Right forelimb (tissue), 1 donor: ENCODE data around the gene MGMT.
A peak's percentile ranks its signal among the peaks of the same experiment; 100 is the strongest.

Source experiments
- DNase-seq: peaks from one replicate; pipeline ENCODE4 v3.0.0-alpha.2; 2018

Gene MGMT

GRCh38 chr10:129459762-129460539, 7.1 kb upstream of the MGMT start:
- DNase-seq = no peak

- DNase-seq = no peak
Measured at GRCh38 chr10:129462257-129462795, 4.7 kb upstream of the MGMT start.

- DNase-seq = no peak
Measured at GRCh38 chr10:129464251-129464650, 2.8 kb upstream of the MGMT start.

GRCh38 chr10:129465796-129466702, 992 bp upstream of the MGMT start:
- DNase-seq = no peak

- peak; percentile 70 for DNase-seq
Measured at GRCh38 chr10:129467359-129468064, 471 bp downstream of the MGMT start.

GRCh38 chr10:129468187-129468586, 1.1 kb downstream of the MGMT start:
- DNase-seq = no peak

- DNase-seq = no peak
Measured at GRCh38 chr10:129470103-129470851, 3.2 kb downstream of the MGMT start.

GRCh38 chr10:129471447-129472175, 4.6 kb downstream of the MGMT start:
- DNase-seq = no peak

- no peak for DNase-seq
Measured at GRCh38 chr10:129472696-129473555, 5.9 kb downstream of the MGMT start.

- DNase-seq = no peak
Measured at GRCh38 chr10:129474642-129475041, 7.6 kb downstream of the MGMT start.

GRCh38 chr10:129476431-129476830, 9.4 kb downstream of the MGMT start:
- no peak for DNase-seq

GRCh38 chr10:129477051-129477450, 10.0 kb downstream of the MGMT start:
- DNase-seq = no peak

- no peak for DNase-seq
Measured at GRCh38 chr10:129481641-129482040, 14.6 kb downstream of the MGMT start.

- DNase-seq = no peak
Measured at GRCh38 chr10:129483430-129484010, 16.5 kb downstream of the MGMT start.

GRCh38 chr10:129486805-129487204, 19.8 kb downstream of the MGMT start:
- DNase-seq = no peak

- DNase-seq = no peak
Measured at GRCh38 chr10:129491123-129491734, 24.2 kb downstream of the MGMT start.

- no peak for DNase-seq
Measured at GRCh38 chr10:129494176-129494575, 27.1 kb downstream of the MGMT start.

GRCh38 chr10:129494740-129495139, 27.7 kb downstream of the MGMT start:
- no peak for DNase-seq

GRCh38 chr10:129495256-129495655, 28.2 kb downstream of the MGMT start:
- no peak for DNase-seq

- no peak for DNase-seq
Measured at GRCh38 chr10:129495698-129496097, 28.7 kb downstream of the MGMT start.
